SJSA1 (cell line): ENCODE data around the gene AGRN. TPM values are rescaled to one million over a fixed set of nuclear protein-coding genes. Genes with fewer than 3 reads are reported as not detected.
A peak's percentile ranks its signal among the peaks of the same experiment; 100 is the strongest.
"Not testable (repeated sequence)": the region's sequence is repeated elsewhere in the genome, so short reads cannot be mapped to it uniquely, and the experiment has no call there.

ENCODE experiments used
- DNase-seq, 2 experiments: peaks; one replicate each; pipeline ENCODE4 v3.0.0-alpha.2; 2015 to 2020; ENCODE audit warnings: low spot score in 2 of 2, low read depth in 1 of 2
- H3K27ac ChIP-seq: fragments of 250-450 bp; sonication (Bioruptor Pico); 2 replicates; pipeline ENCODE4 v1.5.1; 2020; ENCODE audit warnings: mild to moderate bottlenecking, moderate library complexity
- H3K27me3 ChIP-seq: fragments of 250-450 bp; sonication (Bioruptor Pico); replicated peaks from 2 replicates; pipeline ENCODE4 v1.5.1; 2020; ENCODE audit warnings: mild to moderate bottlenecking, moderate library complexity
- H3K36me3 ChIP-seq: fragments of 250-450 bp; sonication (Bioruptor Pico); 2 replicates; pipeline ENCODE4 v1.5.1; 2020; ENCODE audit warnings: mild to moderate bottlenecking
- H3K4me1 ChIP-seq: fragments of 250-450 bp; sonication (Bioruptor Pico); replicated peaks from 2 replicates; pipeline ENCODE4 v1.6.1; 2021; ENCODE audit warnings: mild to moderate bottlenecking
- H3K4me3 ChIP-seq: fragments of 250-450 bp; sonication (Bioruptor Pico); 2 replicates; pipeline ENCODE4 v1.5.1; 2020; ENCODE audit warnings: mild to moderate bottlenecking
- H3K9me3 ChIP-seq: fragments of 250-450 bp; sonication (Bioruptor Pico); replicated peaks from 2 replicates; pipeline ENCODE4 v1.5.1; 2020; ENCODE audit warnings: mild to moderate bottlenecking
- total RNA-seq: library from RNA; depleted of rRNA; stranded (reverse); fragments of >200 nt; shearing (Covaris generic); gene quantifications from 2 replicates; pipeline ENCODE4 v1.2.3, GENCODE V29; 2014

The AGRN gene
- total RNA-seq, 1 experiment from 2014 or later: 53.8 TPM

- DNase-seq: peak; percentile 55 to 79
- H3K27ac ChIP-seq: peak overlapping the region; percentile 79
- H3K4me1 ChIP-seq: peaks cover 39% of the 10 kb centered on the region
- peaks cover 46% of the 10 kb centered on the region for H3K36me3 ChIP-seq
- H3K4me3 ChIP-seq: no peak overlapping the region
- no peaks in the 10 kb centered on the region for H3K27me3 ChIP-seq
- H3K9me3 ChIP-seq: no peaks in the 10 kb centered on the region
Measured at GRCh38 chr1:1024771-1025699, 5.1 kb downstream of the AGRN start.

DNA sequence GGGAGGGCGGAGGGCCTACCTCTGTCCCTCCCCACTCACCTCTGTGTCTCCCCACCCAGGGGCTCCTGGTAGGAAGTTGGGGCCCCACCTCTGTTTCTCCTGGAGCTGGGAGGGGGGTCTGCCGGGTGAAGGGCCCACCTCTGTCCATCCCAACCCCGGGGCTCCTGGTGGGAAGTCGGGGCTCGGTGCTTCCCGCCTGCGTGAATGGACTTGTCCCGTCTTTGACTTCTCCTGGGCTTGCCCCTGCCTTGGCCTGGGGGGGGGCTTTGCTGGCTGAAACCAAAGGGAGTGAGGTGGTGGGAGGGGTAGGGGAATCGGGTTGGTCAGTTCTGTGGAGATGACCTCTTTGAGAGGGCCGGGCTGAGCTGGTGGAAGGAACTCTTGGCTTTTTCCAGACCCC lies 5.8 kb downstream of the AGRN start:
- Histone ChIP-seq H3K9me3 (no peaks in the 10 kb centered on the region), H3K27me3 (no peaks in the 10 kb centered on the region), H3K4me1 (peaks cover 35% of the 10 kb centered on the region), H3K27ac (no peak overlapping the region), H3K4me3 (no peak overlapping the region), H3K36me3 (peaks cover 46% of the 10 kb centered on the region)
- DNase-seq: no peak

DNA sequence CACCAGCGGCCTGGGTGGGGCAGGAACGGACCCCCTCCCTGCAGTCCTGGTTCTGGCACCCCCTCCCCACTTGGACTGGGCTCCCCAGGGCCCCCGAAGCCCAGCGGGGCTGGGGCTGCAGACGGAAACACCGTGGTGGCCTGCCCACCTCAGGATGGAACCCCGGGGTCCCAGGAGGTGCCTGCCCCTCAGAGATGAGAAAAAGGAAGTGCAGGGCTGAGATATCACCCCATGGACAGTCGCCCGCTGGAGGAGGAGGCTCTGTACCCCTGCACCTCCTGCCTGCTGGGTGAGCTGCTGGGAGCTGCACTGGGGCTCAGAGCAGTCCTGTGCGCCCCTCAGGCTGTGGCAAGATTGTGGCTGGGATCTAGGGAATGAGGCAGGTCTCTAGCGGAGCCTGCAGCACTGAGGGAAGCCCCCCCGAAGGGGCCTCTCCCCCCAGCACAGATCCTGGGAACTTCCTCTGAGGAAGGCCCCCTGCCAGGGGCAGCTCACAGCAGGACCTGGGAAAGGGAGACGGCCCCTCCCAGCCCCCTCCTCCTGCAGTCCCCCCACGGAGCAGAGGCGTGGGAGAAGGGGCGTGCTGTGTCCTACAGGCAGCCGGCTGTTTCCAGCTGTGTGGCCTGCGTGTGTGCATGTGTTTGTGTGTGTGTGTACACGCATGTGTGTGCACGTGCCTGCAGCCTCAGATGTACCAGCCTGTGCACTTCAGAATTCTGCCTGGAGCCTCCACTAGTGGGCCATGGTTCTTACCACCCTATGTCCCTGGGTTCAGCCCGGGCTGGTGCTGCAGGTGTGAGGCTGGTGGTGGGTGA lies 6.9 kb downstream of the AGRN start:
- H3K36me3 ChIP-seq: peaks cover 46% of the 10 kb centered on the region
- H3K27me3 ChIP-seq: no peaks in the 10 kb centered on the region
- no peak overlapping the region for H3K4me3 ChIP-seq

DNA sequence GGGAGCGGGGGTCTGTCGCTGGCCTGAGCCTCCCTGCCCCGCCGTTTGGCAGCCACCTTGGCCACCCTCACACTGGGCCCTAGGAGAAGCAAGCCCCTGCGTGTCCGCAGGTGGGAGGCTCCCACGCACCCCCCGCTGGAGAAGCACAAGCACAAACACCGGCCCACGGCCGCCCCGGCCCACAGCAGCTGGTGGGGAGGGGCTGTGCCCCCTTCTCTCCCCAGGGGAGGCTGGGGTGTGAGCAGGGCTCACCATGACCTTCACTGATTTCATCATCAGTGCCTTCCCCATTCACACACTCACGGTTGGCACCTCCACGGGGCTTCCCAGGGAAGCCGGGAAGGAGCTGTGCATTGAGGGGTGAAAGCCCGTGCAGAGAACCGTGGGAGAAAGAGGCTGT lies 7.9 kb downstream of the AGRN start:
- Histone ChIP-seq H3K4me3 (no peak overlapping the region), H3K36me3 (peaks cover 39% of the 10 kb centered on the region), H3K4me1 (peaks cover 20% of the 10 kb centered on the region), H3K27me3 (no peaks in the 10 kb centered on the region), H3K9me3 (no peaks in the 10 kb centered on the region), H3K27ac (no peak overlapping the region)
- no peak for DNase-seq

More for the DNA sequence above, 6.9 kb downstream of the AGRN start:
- DNase-seq: no peak
- Histone ChIP-seq H3K27ac (no peak overlapping the region), H3K4me1 (peaks cover 24% of the 10 kb centered on the region), H3K9me3 (no peaks in the 10 kb centered on the region)

GRCh38 chr1:1030867-1031658 lies 11.1 kb downstream of the AGRN start:
- not testable (repeated sequence) for H3K27me3 ChIP-seq, H3K9me3 ChIP-seq, H3K4me1 ChIP-seq, H3K27ac ChIP-seq, H3K4me3 ChIP-seq, DNase-seq
- H3K36me3 ChIP-seq: peaks cover 21% of the 10 kb centered on the region

DNA sequence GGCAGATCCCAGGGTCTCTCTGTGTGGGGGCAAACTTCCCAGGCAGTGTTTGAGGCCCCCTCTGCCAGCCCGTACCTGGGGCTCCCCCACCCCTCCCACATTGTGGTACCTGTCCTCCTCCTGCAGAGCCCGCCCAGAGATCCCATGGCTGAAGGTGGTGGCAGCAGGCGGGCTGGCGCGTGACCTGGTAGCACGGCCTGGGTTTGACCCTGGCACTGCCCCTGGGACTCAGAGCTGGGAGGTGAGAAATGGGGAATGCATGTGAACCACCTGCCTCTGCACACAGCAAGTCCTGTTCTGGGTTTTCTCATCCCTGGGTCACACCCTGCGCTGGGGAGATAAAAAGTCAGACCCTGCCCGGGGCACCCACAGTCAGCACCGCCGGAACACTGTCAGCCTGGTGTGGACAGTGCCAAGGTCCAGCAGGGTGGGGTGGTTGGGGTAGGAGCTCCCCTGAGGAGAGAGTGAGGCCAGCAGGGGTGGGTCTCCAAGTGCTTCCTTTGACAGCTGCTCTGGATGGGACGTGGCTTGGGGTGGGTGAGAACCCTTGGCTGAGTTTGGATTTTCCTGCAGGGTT lies 11.8 kb downstream of the AGRN start:
- Histone ChIP-seq H3K27me3 (no peaks in the 10 kb centered on the region), H3K36me3 (peaks cover 15% of the 10 kb centered on the region), H3K27ac (no peak overlapping the region), H3K4me1 (peaks cover 8% of the 10 kb centered on the region), H3K4me3 (no peak overlapping the region), H3K9me3 (no peaks in the 10 kb centered on the region)
- DNase-seq: no peak

- Histone ChIP-seq H3K4me1 (peaks cover 8% of the 10 kb centered on the region), H3K9me3 (no peaks in the 10 kb centered on the region), H3K27me3 (no peaks in the 10 kb centered on the region), H3K36me3 (peaks cover 10% of the 10 kb centered on the region), H3K27ac (no peak overlapping the region), H3K4me3 (no peak overlapping the region)
- DNase-seq: no peak
Measured at GRCh38 chr1:1032424-1032823, 12.5 kb downstream of the AGRN start.

DNA sequence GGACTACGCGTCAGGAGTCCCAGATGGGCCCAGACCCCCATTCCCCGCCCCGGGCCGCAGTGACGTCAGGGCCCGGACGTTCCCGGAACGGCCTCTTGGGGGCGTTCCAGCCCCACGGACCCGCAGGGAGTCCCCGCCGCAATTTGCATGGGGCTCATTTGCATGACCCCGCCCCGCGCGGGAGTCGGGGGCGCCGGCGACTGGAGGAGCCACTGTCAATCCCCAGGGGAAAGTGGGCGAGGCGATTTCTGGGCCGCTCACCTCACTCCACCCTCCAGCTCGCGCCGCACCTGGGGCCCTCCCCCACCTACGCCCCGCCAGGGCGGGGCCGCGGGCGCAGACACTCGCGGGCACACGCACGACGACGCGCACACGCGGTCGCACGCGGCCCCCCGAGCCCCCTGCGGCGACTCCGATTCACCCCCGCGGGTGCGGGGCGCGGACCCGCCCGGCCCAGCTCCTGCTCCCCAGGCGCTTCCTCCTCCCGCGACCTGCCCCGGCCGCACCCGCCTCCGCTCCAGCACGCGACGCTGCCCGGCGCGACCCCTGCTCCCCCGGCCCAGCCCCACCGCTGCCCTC lies 13.2 kb downstream of the AGRN start:
- peaks cover 8% of the 10 kb centered on the region for H3K4me1 ChIP-seq
- H3K27ac ChIP-seq: no peak overlapping the region
- peak overlapping the region; percentile 29 for H3K4me3 ChIP-seq
- DNase-seq: peak; percentile 58 to 81
- no peaks in the 10 kb centered on the region for H3K27me3 ChIP-seq
- H3K36me3 ChIP-seq: peaks cover 7% of the 10 kb centered on the region; the same call in 1 of the 2 replicates
- no peaks in the 10 kb centered on the region for H3K9me3 ChIP-seq

DNA sequence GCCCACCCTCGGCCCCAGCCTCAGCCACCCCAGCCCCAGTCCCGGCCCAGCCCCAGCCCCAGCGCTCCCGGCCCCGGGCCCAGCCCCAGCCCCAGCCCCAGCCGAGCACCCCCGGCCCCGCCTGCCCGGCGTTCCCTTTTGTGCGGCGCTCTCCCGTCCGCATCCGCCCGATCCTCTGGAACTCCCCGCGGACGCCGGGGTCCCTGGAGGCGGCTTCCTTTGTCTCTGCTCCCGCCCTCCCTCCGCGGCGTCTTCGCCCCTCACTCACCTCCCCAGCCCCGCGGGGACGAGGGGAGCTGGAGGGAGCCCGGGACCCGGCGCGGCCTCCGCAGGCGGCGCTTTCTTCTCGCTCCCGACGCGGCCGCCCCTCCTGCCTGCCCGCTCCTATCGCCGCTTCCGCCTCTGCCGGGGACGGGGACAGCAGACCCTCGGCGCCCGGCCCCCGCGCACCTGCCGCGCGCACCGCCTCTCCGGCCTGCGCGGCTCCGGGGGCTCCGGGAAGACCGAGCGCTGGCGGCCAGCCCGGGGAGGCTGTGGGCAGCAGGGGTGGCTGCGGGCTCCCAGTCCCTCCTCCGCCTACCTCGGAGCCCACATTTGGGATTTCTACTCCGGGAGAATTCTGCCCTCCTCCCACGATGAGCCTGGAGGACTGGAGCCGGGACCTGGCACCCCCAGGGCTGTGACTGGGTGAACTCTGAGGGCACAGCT lies 14.0 kb downstream of the AGRN start:
- H3K36me3 ChIP-seq: peaks cover 13% of the 10 kb centered on the region; the same call in 1 of the 2 replicates
- peaks cover 8% of the 10 kb centered on the region for H3K4me1 ChIP-seq
- no peaks in the 10 kb centered on the region for H3K27me3 ChIP-seq
- DNase-seq: no peak
- H3K27ac ChIP-seq: no peak overlapping the region
- H3K9me3 ChIP-seq: no peaks in the 10 kb centered on the region
- H3K4me3 ChIP-seq: no peak overlapping the region

DNA sequence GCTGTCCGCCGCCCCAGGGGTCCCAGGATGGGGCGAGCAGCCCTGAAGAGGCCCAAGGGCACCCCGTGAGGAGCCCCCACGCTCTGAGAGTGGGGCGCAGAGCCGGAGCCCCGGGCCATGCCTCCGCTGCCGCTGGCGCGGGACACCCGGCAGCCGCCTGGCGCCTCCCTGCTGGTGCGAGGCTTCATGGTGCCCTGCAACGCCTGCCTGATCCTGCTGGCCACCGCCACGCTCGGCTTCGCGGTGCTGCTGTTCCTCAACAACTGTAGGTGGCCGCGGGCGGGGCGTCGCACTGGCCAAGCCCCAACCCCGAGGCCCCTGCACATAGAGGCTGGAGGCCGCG lies 14.5 kb downstream of the AGRN start:
- Histone ChIP-seq H3K36me3 (peaks cover 13% of the 10 kb centered on the region; the same call in 1 of the 2 replicates), H3K4me3 (no peak overlapping the region), H3K27me3 (no peaks in the 10 kb centered on the region), H3K9me3 (no peaks in the 10 kb centered on the region), H3K27ac (no peak overlapping the region), H3K4me1 (peaks cover 8% of the 10 kb centered on the region)
- no peak for DNase-seq

GRCh38 chr1:1035291-1035943 lies 15.5 kb downstream of the AGRN start:
- Histone ChIP-seq H3K27ac (no peak overlapping the region), H3K4me3 (no peak overlapping the region), H3K27me3 (no peaks in the 10 kb centered on the region), H3K4me1 (peaks cover 15% of the 10 kb centered on the region), H3K9me3 (no peaks in the 10 kb centered on the region), H3K36me3 (peaks cover 14% of the 10 kb centered on the region)
- DNase-seq: no peak
